HCT116 (cell line): ENCODE results near the gene ARMC10. TPM values are rescaled to one million over a fixed set of nuclear protein-coding genes. Genes with fewer than 3 reads are reported as not detected.
"Not testable (repeated sequence)": the region's sequence is repeated elsewhere in the genome, so short reads cannot be mapped to it uniquely, and the experiment has no call there.

Experiments
- ATAC-seq: fragments of 200-7000 bp; cut with Tn5 transposase; 2 replicates; pipeline ENCODE4 v1.9.1; 2020; ENCODE audit warnings: mild to moderate bottlenecking, moderate library complexity
- BruUV-seq: library from RNA; stranded (reverse); fragments of 400-500 nt; replicated peaks from 2 replicates; lab custom pipeline; 2021; lab: Mats Ljungman, UMichigan
- CTCF ChIA-PET: fragments of 300-600 bp; sonication (Branson Sonifier 250); formaldehyde crosslinking; loops from one replicate; lab custom pipeline; 2021; ENCODE audit warnings: antibody characterized with exemption; lab: Charles Lee
- POLR2A ChIA-PET: fragments of 300-600, 350-600 bp; sonication (Branson Sonifier 250); formaldehyde crosslinking; loops from one replicate; lab custom pipeline; 2021; ENCODE audit warnings: antibody characterized with exemption; lab: Charles Lee
- RAD21 ChIA-PET, 2 experiments: fragments of 300-600 bp; sonication (Branson Sonifier 250); formaldehyde crosslinking; loops; one replicate each; lab custom pipeline; 2023; ENCODE audit warnings: low total read pairs in 2 of 2; ENCODE audit not compliant: uncharacterized antibody in 2 of 2, unreplicated experiment in 2 of 2, low non-redundant PET in 1 of 2; lab: Charles Lee
- DNase-seq: peaks from one replicate; pipeline ENCODE4 v3.0.0-alpha.2; 2010; ENCODE audit warnings: low read depth, low spot score
- H2AFZ ChIP-seq: fragments of 200-600 bp; shearing (Covaris generic), sonication (generic); 2 replicates; pipeline ENCODE4 v1.6.1; 2017; ENCODE audit warnings: low read depth, mixed run types, mixed read lengths, antibody characterized with exemption, low read length; ENCODE audit not compliant: poor library complexity, severe bottlenecking
- H3K27ac ChIP-seq: 2 replicates; pipeline ENCODE4 v1.5.1; 2012; ENCODE audit warnings: low read depth, low read length
- H3K27me3 ChIP-seq: fragments of 200-600 bp; sonication (generic); 2 replicates; pipeline ENCODE4 v1.6.1; 2016; ENCODE audit warnings: mixed run types, low read length, mixed read lengths; ENCODE audit not compliant: insufficient read depth
- H3K36me3 ChIP-seq, 2 experiments: fragments of 200-500 bp in 1 of 2; fragments of 200-600 bp in 1 of 2; sonication (Bioruptor generic) in 1 of 2; sonication (generic) in 1 of 2; 2 replicates each; pipeline versions ENCODE4 v1.5.1 to v1.6.1; 2014 to 2016; ENCODE audit warnings: low read length in 2 of 2, inconsistent platforms in 1 of 2, mixed read lengths in 1 of 2, mixed run types in 1 of 2; ENCODE audit not compliant: insufficient read depth in 2 of 2, control insufficient read depth in 1 of 2
- H3K4me1 ChIP-seq, 2 experiments: fragments of 200-600 bp in 1 of 2; sonication (generic) in 1 of 2; 2 replicates each; pipeline versions ENCODE4 v1.5.1 to v1.6.1; 2012 to 2017; ENCODE audit warnings: low read length in 2 of 2, inconsistent platforms in 1 of 2, mild to moderate bottlenecking in 1 of 2, mixed read lengths in 1 of 2, mixed run types in 1 of 2, moderate library complexity in 1 of 2; ENCODE audit not compliant: insufficient read depth in 2 of 2, control insufficient read depth in 1 of 2
- H3K4me2 ChIP-seq: fragments of 200-600 bp; sonication (generic); 2 replicates; pipeline ENCODE4 v1.6.1; 2017; ENCODE audit warnings: mixed run types, low read length, mixed read lengths
- H3K4me3 ChIP-seq, 2 experiments: fragments of 200-600 bp in 1 of 2; sonication (generic) in 1 of 2; replicated peaks in 1 of 2; 2 replicates each; pipeline ENCODE4 v1.5.1; 2011 to 2016; ENCODE audit warnings: low read length in 2 of 2, control low read depth in 1 of 2, low read depth in 1 of 2, mild to moderate bottlenecking in 1 of 2, mixed read lengths in 1 of 2, mixed run types in 1 of 2
- H3K79me2 ChIP-seq: fragments of 200-600 bp; sonication (generic); 2 replicates; pipeline ENCODE4 v1.6.1; 2017; ENCODE audit warnings: mild to moderate bottlenecking, mixed run types, low read length, moderate library complexity, mixed read lengths; ENCODE audit not compliant: insufficient read depth
- H3K9ac ChIP-seq: fragments of 200-600 bp; sonication (generic); 2 replicates; pipeline ENCODE4 v1.6.1; 2016; ENCODE audit warnings: low read length, mixed read lengths
- H3K9me2 ChIP-seq: fragments of 200-600 bp; sonication (generic), shearing (Covaris generic); 2 replicates; pipeline ENCODE4 v1.6.1; 2017; ENCODE audit warnings: mixed run types, mild to moderate bottlenecking, moderate library complexity; ENCODE audit not compliant: insufficient read depth
- H3K9me3 ChIP-seq, 2 experiments: fragments of 200-500 bp in 1 of 2; fragments of 200-600 bp in 1 of 2; sonication (Bioruptor generic) in 1 of 2; sonication (generic) in 1 of 2; 2 replicates each; pipeline ENCODE4 v1.6.1; 2014 to 2017; ENCODE audit warnings: low read length in 2 of 2, mixed read lengths in 2 of 2, inconsistent platforms in 1 of 2, low read depth in 1 of 2, mild to moderate bottlenecking in 1 of 2, mixed run types in 1 of 2, moderate library complexity in 1 of 2; ENCODE audit not compliant: control insufficient read depth in 1 of 2, insufficient read depth in 1 of 2
- H4K20me1 ChIP-seq: fragments of 200-600 bp; sonication (generic), shearing (Covaris generic); 2 replicates; pipeline ENCODE4 v1.6.1; 2017; ENCODE audit warnings: mixed run types, mild to moderate bottlenecking, moderate library complexity; ENCODE audit not compliant: insufficient read depth
- CTCF ChIP-seq, 3 experiments: fragments of 200-600 bp in 1 of 3; sonication (generic) in 1 of 3; IDR thresholded peaks in 2 of 3; conservative IDR thresholded peaks in 1 of 3; 2 replicates each; pipeline ENCODE4 v1.5.1; 2012 to 2017; ENCODE audit warnings: low read depth in 2 of 3, low read length in 2 of 3, antibody characterized with exemption in 1 of 3, borderline replicate concordance in 1 of 3, control low read depth in 1 of 3, mild to moderate bottlenecking in 1 of 3, mixed read lengths in 1 of 3, mixed run types in 1 of 3, moderate library complexity in 1 of 3; ENCODE audit not compliant: insufficient read depth in 1 of 3
- EGR1 ChIP-seq: IDR thresholded peaks from 2 replicates; pipeline ENCODE4 v1.6.1; 2012; ENCODE audit warnings: low read depth
- RAD21 ChIP-seq: IDR thresholded peaks from 2 replicates; pipeline ENCODE4 v1.6.1; 2012; ENCODE audit warnings: low read depth, mild to moderate bottlenecking
- intact Hi-C: fragments of 100-400 bp; cut with micrococcal nuclease; formaldehyde crosslinking; loops from 2 replicates; pipeline ENCODE4 v1.10.0; 2022
- total RNA-seq: library from RNA; stranded (reverse); gene quantifications from one replicate; pipeline ENCODE4 v1.2.1, GENCODE V29; 2021; ENCODE audit not compliant: unreplicated experiment

Gene ARMC10
- total RNA-seq, 1 experiment from 2014 or later, result 53.3 TPM

GRCh38 chr7:103094102-103094501 lies 19.2 kb downstream of the ARMC10 start:
- H3K79me2 ChIP-seq, result no peaks in the 10 kb centered on the region
- no peaks in the 10 kb centered on the region for H3K9me3 ChIP-seq
- no peak overlapping the region for H3K4me3 ChIP-seq
- H3K27me3 ChIP-seq, result no peaks in the 10 kb centered on the region
- no peaks in the 10 kb centered on the region for H3K4me1 ChIP-seq
- RAD21 ChIA-PET, result no interaction called here
- no peaks in the 10 kb centered on the region for H3K9me2 ChIP-seq
- H3K27ac ChIP-seq, result no peak overlapping the region
- H4K20me1 ChIP-seq, result peaks cover 4% of the 10 kb centered on the region; the same call in 1 of the 2 replicates
- DNase-seq, result no peak
- intact Hi-C loops, result no loop called here
- ATAC-seq, result no peak
- BruUV-seq, result no TSS peak
- no peak overlapping the region for H2AFZ ChIP-seq
- H3K4me2 ChIP-seq, result no peak overlapping the region
- CTCF ChIA-PET, result no interaction called here
- H3K9ac ChIP-seq, result no peak overlapping the region
- TF ChIP-seq CTCF (IDR thresholded peaks at IDR 0.05 in 2 of 3, conservative IDR thresholded peaks at IDR 0.05 in 1 of 3; ENCODE audit: borderline replicate concordance in 1 of 3, insufficient read depth in 1 of 3, low read depth in 2 of 3, low read length in 2 of 3) (peak in 1 of 3 experiments; percentile 17; a peak in 1 of 6 replicates), RAD21 (peak; percentile 27), EGR1 (no peak)
- TF ChIP-seq, all 23 proteins: peak for 2
- POLR2A ChIA-PET, result no interaction called here
- peaks cover 7 to 25% of the 10 kb centered on the region in 2 experiments; a peak in 2 of 4 replicates for H3K36me3 ChIP-seq

- RAD21 ChIA-PET, H3K79me2 ChIP-seq, intact Hi-C loops, CTCF ChIA-PET, H3K9ac ChIP-seq, BruUV-seq, H3K4me3 ChIP-seq, H3K9me3 ChIP-seq, H3K4me2 ChIP-seq, H3K4me1 ChIP-seq, H2AFZ ChIP-seq, H3K27me3 ChIP-seq, DNase-seq, H3K9me2 ChIP-seq, H4K20me1 ChIP-seq, POLR2A ChIA-PET, H3K27ac ChIP-seq, ATAC-seq: not testable (repeated sequence)
- peaks cover 8 to 23% of the 10 kb centered on the region in 2 experiments; a peak in 3 of 4 replicates for H3K36me3 ChIP-seq
Observed at GRCh38 chr7:103095558-103095957, 20.6 kb downstream of the ARMC10 start.
